ENCODE data around the gene ACTL8.
"Not testable (repeated sequence)": the region's sequence is repeated elsewhere in the genome, so short reads cannot be mapped to it uniquely, and the experiment has no call there.

Gene ACTL8

GRCh38 chr1:17735793-17736192 is 19.3 kb upstream of the ACTL8 start:
- H3K9ac ChIP-seq (ENCODE audit: low read length) = no peak overlapping the region
- no peaks in the 10 kb centered on the region for H3K36me3 ChIP-seq (ENCODE audit: insufficient read depth, low read length)
- H3K4me3 ChIP-seq (ENCODE audit: low read depth in 1 of 2, low read length in 2 of 2) = no peak overlapping the region
- H3K27ac ChIP-seq (ENCODE audit: low read depth, low read length) = no peak overlapping the region
- no peaks in the 10 kb centered on the region for H3K9me3 ChIP-seq (ENCODE audit: low read length)
- H3K4me1 ChIP-seq (ENCODE audit: insufficient read depth, low read length) = no peaks in the 10 kb centered on the region
- H3K27me3 ChIP-seq (ENCODE audit: control insufficient read depth in 1 of 2, insufficient read depth in 2 of 2, low read length in 2 of 2) = peaks cover 0 to 15% of the 10 kb centered on the region in 2 donors

- Histone ChIP-seq H3K27ac (ENCODE audit: low read depth, low read length) (no peak overlapping the region), H3K9me3 (ENCODE audit: low read length) (no peaks in the 10 kb centered on the region), H3K27me3 (ENCODE audit: control insufficient read depth in 1 of 2, insufficient read depth in 2 of 2, low read length in 2 of 2) (peaks cover 0 to 15% of the 10 kb centered on the region in 2 donors)
These were observed 18.5 kb upstream of the ACTL8 start for GRCh38 chr1:17736625-17737024.

GRCh38 chr1:17739050-17739449 is 16.1 kb upstream of the ACTL8 start:
- Histone ChIP-seq H3K4me1 (ENCODE audit: insufficient read depth, low read length) (peaks cover 5% of the 10 kb centered on the region), H3K9ac (ENCODE audit: low read length) (no peak overlapping the region), H3K4me3 (ENCODE audit: low read depth in 1 of 2, low read length in 2 of 2) (no peak overlapping the region), H3K9me3 (ENCODE audit: low read length) (no peaks in the 10 kb centered on the region), H3K27ac (ENCODE audit: low read depth, low read length) (no peak overlapping the region), H3K36me3 (ENCODE audit: insufficient read depth, low read length) (no peaks in the 10 kb centered on the region), H3K27me3 (ENCODE audit: control insufficient read depth in 1 of 2, insufficient read depth in 2 of 2, low read length in 2 of 2) (peaks cover 0 to 15% of the 10 kb centered on the region in 2 donors)

More at GRCh38 chr1:17736625-17737024, 18.5 kb upstream of the ACTL8 start:
- no peak overlapping the region for H3K4me3 ChIP-seq (ENCODE audit: low read depth in 1 of 2, low read length in 2 of 2)
- no peaks in the 10 kb centered on the region for H3K4me1 ChIP-seq (ENCODE audit: insufficient read depth, low read length)
- no peaks in the 10 kb centered on the region for H3K36me3 ChIP-seq (ENCODE audit: insufficient read depth, low read length)
- H3K9ac ChIP-seq (ENCODE audit: low read length) = no peak overlapping the region

- no peak overlapping the region for H3K27ac ChIP-seq (ENCODE audit: low read depth, low read length)
- no peaks in the 10 kb centered on the region for H3K36me3 ChIP-seq (ENCODE audit: insufficient read depth, low read length)
- peaks cover 0 to 15% of the 10 kb centered on the region in 2 donors for H3K27me3 ChIP-seq (ENCODE audit: control insufficient read depth in 1 of 2, insufficient read depth in 2 of 2, low read length in 2 of 2)
- no peak overlapping the region for H3K4me3 ChIP-seq (ENCODE audit: low read depth in 1 of 2, low read length in 2 of 2)
- no peaks in the 10 kb centered on the region for H3K9me3 ChIP-seq (ENCODE audit: low read length)
- no peak overlapping the region for H3K9ac ChIP-seq (ENCODE audit: low read length)
- peaks cover 5% of the 10 kb centered on the region for H3K4me1 ChIP-seq (ENCODE audit: insufficient read depth, low read length)
These were observed 14.1 kb upstream of the ACTL8 start for GRCh38 chr1:17741052-17741451.

GRCh38 chr1:17742583-17742982 is 12.6 kb upstream of the ACTL8 start:
- no peaks in the 10 kb centered on the region for H3K36me3 ChIP-seq (ENCODE audit: insufficient read depth, low read length)
- H3K4me3 ChIP-seq (ENCODE audit: low read depth in 1 of 2, low read length in 2 of 2) = no peak overlapping the region
- no peak overlapping the region for H3K27ac ChIP-seq (ENCODE audit: low read depth, low read length)
- H3K9ac ChIP-seq (ENCODE audit: low read length) = no peak overlapping the region
- no peaks in the 10 kb centered on the region for H3K9me3 ChIP-seq (ENCODE audit: low read length)
- peaks cover 0 to 12% of the 10 kb centered on the region in 2 donors for H3K27me3 ChIP-seq (ENCODE audit: control insufficient read depth in 1 of 2, insufficient read depth in 2 of 2, low read length in 2 of 2)
- H3K4me1 ChIP-seq (ENCODE audit: insufficient read depth, low read length) = peaks cover 5% of the 10 kb centered on the region

GRCh38 chr1:17743008-17743647 is 12.0 kb upstream of the ACTL8 start:
- Histone ChIP-seq H3K27ac (ENCODE audit: low read depth, low read length) (no peak overlapping the region), H3K36me3 (ENCODE audit: insufficient read depth, low read length) (no peaks in the 10 kb centered on the region), H3K9ac (ENCODE audit: low read length) (no peak overlapping the region), H3K27me3 (ENCODE audit: control insufficient read depth in 1 of 2, insufficient read depth in 2 of 2, low read length in 2 of 2) (peaks cover 0 to 12% of the 10 kb centered on the region in 2 donors), H3K4me1 (ENCODE audit: insufficient read depth, low read length) (peaks cover 5% of the 10 kb centered on the region), H3K4me3 (ENCODE audit: low read depth in 1 of 2, low read length in 2 of 2) (no peak overlapping the region), H3K9me3 (ENCODE audit: low read length) (no peaks in the 10 kb centered on the region)

GRCh38 chr1:17743925-17744324 is 11.2 kb upstream of the ACTL8 start:
- peaks cover 0 to 12% of the 10 kb centered on the region in 2 donors for H3K27me3 ChIP-seq (ENCODE audit: control insufficient read depth in 1 of 2, insufficient read depth in 2 of 2, low read length in 2 of 2)
- no peak overlapping the region for H3K4me3 ChIP-seq (ENCODE audit: low read depth in 1 of 2, low read length in 2 of 2)
- no peak overlapping the region for H3K27ac ChIP-seq (ENCODE audit: low read depth, low read length)
- no peaks in the 10 kb centered on the region for H3K36me3 ChIP-seq (ENCODE audit: insufficient read depth, low read length)
- peaks cover 5% of the 10 kb centered on the region for H3K4me1 ChIP-seq (ENCODE audit: insufficient read depth, low read length)
- H3K9ac ChIP-seq (ENCODE audit: low read length) = no peak overlapping the region
- H3K9me3 ChIP-seq (ENCODE audit: low read length) = no peaks in the 10 kb centered on the region

- H3K9ac ChIP-seq (ENCODE audit: low read length) = no peak overlapping the region
These were observed 10.3 kb upstream of the ACTL8 start for GRCh38 chr1:17744666-17745478.

GRCh38 chr1:17745479-17745955 is 9.6 kb upstream of the ACTL8 start:
- Histone ChIP-seq H3K9ac (ENCODE audit: low read length) (no peak overlapping the region), H3K27ac (ENCODE audit: low read depth, low read length) (no peak overlapping the region), H3K27me3 (ENCODE audit: control insufficient read depth in 1 of 2, insufficient read depth in 2 of 2, low read length in 2 of 2) (peaks cover 0 to 3% of the 10 kb centered on the region in 2 donors), H3K4me1 (ENCODE audit: insufficient read depth, low read length) (peaks cover 5% of the 10 kb centered on the region), H3K9me3 (ENCODE audit: low read length) (no peaks in the 10 kb centered on the region), H3K4me3 (ENCODE audit: low read depth in 1 of 2, low read length in 2 of 2) (no peak overlapping the region), H3K36me3 (ENCODE audit: insufficient read depth, low read length) (no peaks in the 10 kb centered on the region)

More at GRCh38 chr1:17744666-17745478, 10.3 kb upstream of the ACTL8 start:
- H3K9me3 ChIP-seq (ENCODE audit: low read length) = no peaks in the 10 kb centered on the region
- H3K4me3 ChIP-seq (ENCODE audit: low read depth in 1 of 2, low read length in 2 of 2) = no peak overlapping the region
- no peak overlapping the region for H3K27ac ChIP-seq (ENCODE audit: low read depth, low read length)
- H3K27me3 ChIP-seq (ENCODE audit: control insufficient read depth in 1 of 2, insufficient read depth in 2 of 2, low read length in 2 of 2) = peaks cover 0 to 4% of the 10 kb centered on the region in 2 donors
- no peaks in the 10 kb centered on the region for H3K36me3 ChIP-seq (ENCODE audit: insufficient read depth, low read length)
- peaks cover 5% of the 10 kb centered on the region for H3K4me1 ChIP-seq (ENCODE audit: insufficient read depth, low read length)

GRCh38 chr1:17746281-17746680 is 8.9 kb upstream of the ACTL8 start:
- not testable (repeated sequence) for H3K36me3 ChIP-seq (ENCODE audit: insufficient read depth, low read length); H3K27ac ChIP-seq (ENCODE audit: low read depth, low read length); H3K4me1 ChIP-seq (ENCODE audit: insufficient read depth, low read length)

GRCh38 chr1:17746920-17747319 is 8.2 kb upstream of the ACTL8 start:
- no peak overlapping the region for H3K4me3 ChIP-seq (ENCODE audit: low read depth in 1 of 2, low read length in 2 of 2)
- H3K9ac ChIP-seq (ENCODE audit: low read length) = no peak overlapping the region
- H3K9me3 ChIP-seq (ENCODE audit: low read length) = no peaks in the 10 kb centered on the region
- peaks cover 5% of the 10 kb centered on the region for H3K4me1 ChIP-seq (ENCODE audit: insufficient read depth, low read length)
- no peak overlapping the region for H3K27ac ChIP-seq (ENCODE audit: low read depth, low read length)
- H3K27me3 ChIP-seq (ENCODE audit: control insufficient read depth in 1 of 2, insufficient read depth in 2 of 2, low read length in 2 of 2) = peaks cover 0 to 3% of the 10 kb centered on the region in 2 donors
- no peaks in the 10 kb centered on the region for H3K36me3 ChIP-seq (ENCODE audit: insufficient read depth, low read length)

More at GRCh38 chr1:17746281-17746680, 8.9 kb upstream of the ACTL8 start:
- H3K27me3 ChIP-seq (ENCODE audit: control insufficient read depth in 1 of 2, insufficient read depth in 2 of 2, low read length in 2 of 2); H3K4me3 ChIP-seq (ENCODE audit: low read depth in 1 of 2, low read length in 2 of 2); H3K9me3 ChIP-seq (ENCODE audit: low read length); H3K9ac ChIP-seq (ENCODE audit: low read length): not testable (repeated sequence)
